GM12892 (cell line): ENCODE measurements around the gene GTF2A2.

ENCODE experiments used
- DNase-seq: peaks from one replicate; pipeline ENCODE4 v3.0.0; 2011; ENCODE audit not compliant: insufficient read length
- FAIRE-seq: peaks from 2 replicates; lab custom pipeline; 2011; peaks lifted over from hg19 to GRCh38; lab: Jason Lieb, UNC
- POLR2A ChIP-seq: IDR thresholded peaks from 2 replicates; pipeline ENCODE4 v1.6.1; 2011; ENCODE audit warnings: low read depth, low read length, control low read depth
- POLR2AphosphoS5 ChIP-seq: IDR thresholded peaks from 2 replicates; pipeline ENCODE4 v1.6.1; 2011; ENCODE audit warnings: low read depth, low read length, control low read depth
- TAF1 ChIP-seq: IDR thresholded peaks from 2 replicates; pipeline ENCODE4 v1.6.1; 2011; ENCODE audit warnings: low read depth, mild to moderate bottlenecking, control low read depth, low read length, borderline replicate concordance

Gene GTF2A2

DNA sequence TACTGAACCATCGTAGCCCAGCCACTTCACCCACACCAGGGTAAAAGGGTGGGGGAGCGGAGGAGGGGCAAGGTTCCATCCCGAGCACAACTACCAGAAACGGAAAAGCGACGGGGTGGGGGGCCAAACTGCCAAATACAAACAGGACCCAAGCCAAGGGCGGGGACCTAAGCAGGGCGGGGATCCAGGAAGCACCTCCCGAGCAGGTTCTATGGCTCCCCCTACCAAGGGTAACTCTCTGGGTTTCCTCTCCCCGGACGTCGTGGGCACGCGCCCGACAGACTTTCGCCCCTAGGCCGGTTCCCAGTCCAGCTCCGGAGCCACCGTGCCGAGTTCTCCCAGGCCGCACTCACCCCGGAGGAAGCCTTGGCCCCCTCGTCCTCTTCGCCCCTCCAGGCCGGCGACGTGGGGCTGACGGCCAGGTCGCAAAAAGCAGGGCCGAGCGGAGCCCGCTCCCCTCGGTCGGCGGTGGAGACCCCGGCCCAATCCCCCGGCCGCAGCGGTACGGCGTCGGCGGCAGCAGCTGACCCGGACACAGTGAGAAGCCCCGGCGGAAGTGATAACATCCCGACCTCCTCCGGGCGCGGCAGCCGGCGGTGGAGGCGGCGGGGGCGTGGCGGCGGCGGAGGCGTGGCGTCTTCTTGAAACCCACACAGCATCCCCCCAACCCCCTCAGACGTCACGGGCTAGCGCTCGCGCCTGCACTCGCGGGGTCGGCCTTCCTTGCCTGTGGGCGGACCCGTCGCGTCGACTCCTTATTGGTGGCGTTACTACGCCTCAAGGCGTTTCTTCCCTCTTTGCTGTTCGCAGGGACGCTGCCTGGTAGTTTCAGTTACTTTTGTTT is 31.7 kb upstream of the GTF2A2 start, which contains the start of gene BNIP2:
Gene BNIP2, minus strand, starts transcription at position 539 of the 844 bp plus-strand sequence. CDS start 6,863 bp downstream, outside the sequence.
- FAIRE-seq (peak; percentile 94), DNase-seq (peak; percentile 73)
- TF ChIP-seq POLR2AphosphoS5 (peak; percentile 80), POLR2A (peak; percentile 81; the same call in 1 of the 2 replicates), TAF1 (peak; percentile 39; the same call in 1 of the 2 replicates)

DNA sequence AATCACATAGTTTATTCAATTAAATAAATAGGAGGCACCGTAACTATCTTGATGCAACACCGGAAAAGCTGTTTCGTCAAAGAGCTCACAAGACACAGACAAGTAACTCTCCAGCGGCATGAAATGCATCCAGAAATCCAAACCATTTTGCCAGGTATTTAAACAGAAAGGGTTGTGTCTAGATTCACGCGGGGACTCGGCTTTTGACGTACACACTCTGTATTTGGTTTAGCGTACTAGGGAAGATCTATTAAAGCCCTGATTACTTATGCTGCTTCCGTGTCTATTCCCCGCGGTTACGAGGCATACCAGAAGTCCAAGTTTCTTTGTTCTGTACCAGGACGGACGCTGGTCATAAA is 31.1 kb upstream of the GTF2A2 start:
- FAIRE-seq (peak; percentile 84), DNase-seq (no peak)
- TF ChIP-seq TAF1 = no peak
- no peak for TF ChIP-seq POLR2AphosphoS5
- no peak for TF ChIP-seq POLR2A

DNA sequence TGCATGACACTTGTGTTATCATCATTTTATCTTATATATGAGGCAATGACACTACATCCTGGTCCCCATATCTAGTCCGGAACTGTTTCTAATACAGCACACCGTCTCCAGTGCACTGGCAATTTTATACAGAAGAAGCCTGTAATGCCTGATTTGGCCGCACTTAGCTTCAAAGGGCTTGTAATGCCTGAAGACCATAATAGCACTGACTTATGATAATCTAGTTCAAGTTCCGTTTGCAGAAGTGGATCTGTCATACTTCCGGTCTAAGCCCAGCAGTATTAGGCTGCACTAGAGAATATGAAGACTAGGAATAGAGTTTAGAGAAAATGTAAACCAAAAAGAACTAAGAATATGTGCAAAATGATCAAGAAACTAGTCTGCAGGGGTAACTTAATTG is 30.5 kb upstream of the GTF2A2 start:
- no peak for DNase-seq
- TF ChIP-seq POLR2A (no peak), POLR2AphosphoS5 (no peak)
- peak; percentile 40 for FAIRE-seq

DNA sequence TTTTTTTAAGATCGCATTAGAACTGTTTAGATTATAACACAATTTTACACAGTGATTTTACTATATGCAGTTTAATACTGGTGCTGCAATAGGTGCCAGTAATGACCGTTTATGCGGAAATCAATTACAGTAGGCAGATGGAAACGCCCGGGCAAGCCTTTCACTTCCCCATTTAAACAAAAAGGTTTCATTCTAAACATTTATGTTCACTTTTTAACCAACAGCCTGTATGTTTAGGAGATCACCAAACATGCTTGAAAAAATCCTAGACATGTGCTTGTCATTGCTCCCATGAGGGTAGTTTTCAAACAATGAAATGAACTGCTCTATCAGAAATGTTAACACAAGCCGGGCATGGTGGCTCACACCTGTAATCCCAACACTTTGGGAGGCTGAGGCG is 29.1 kb upstream of the GTF2A2 start:
- TF ChIP-seq TAF1 (no peak), POLR2A (no peak), POLR2AphosphoS5 (no peak)
- FAIRE-seq (no peak), DNase-seq (peak; percentile 22)

DNA sequence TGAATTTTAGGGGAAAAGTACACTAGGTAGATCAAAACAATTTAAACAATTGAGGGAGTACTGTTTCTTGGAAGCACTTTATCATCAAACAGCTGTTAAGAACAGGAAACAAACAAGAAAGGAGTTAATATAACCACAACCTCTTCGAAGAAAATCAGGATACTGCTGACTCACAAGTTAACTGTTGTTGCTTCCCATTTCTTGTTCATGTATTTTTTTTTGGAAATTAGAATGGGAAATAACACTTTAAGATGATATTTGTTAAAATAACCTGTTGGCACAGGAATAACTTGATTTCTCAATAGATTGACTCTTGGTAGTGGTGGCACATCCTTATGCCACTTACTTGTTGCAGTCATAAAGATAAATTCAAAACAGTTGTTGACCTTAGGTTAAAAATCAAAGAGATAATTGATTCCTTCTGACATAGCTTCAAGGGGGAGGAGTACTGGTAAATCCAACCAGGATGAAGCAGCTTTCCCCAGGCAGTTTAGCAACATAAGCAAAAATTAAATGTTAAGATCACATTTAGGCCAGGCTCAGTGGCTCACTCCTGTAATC is 28.5 kb upstream of the GTF2A2 start:
- FAIRE-seq (no peak), DNase-seq (no peak)
- no peak for TF ChIP-seq POLR2A
- TF ChIP-seq POLR2AphosphoS5 = no peak
- TF ChIP-seq TAF1 = no peak

DNA sequence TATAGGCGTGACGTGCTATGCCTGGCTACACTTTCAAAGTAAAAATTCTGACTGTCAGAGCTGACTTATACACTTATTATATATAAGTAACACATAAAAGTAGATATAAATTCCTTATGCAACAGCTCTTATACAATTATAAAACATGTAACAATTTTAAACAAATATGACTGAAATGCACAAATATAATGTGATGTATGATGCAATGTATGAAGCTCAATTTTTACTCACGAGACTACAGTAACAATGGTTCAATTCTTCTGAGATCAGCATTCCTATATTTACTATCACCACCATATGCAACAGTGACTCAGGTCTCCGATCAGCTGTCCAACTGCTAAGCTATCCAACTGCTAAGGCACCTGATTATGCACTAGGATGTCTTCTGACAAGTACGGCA is 23.6 kb upstream of the GTF2A2 start:
- DNase-seq (no peak), FAIRE-seq (no peak)
- TF ChIP-seq POLR2AphosphoS5 = no peak
- no peak for TF ChIP-seq TAF1
- TF ChIP-seq POLR2A = no peak

DNA sequence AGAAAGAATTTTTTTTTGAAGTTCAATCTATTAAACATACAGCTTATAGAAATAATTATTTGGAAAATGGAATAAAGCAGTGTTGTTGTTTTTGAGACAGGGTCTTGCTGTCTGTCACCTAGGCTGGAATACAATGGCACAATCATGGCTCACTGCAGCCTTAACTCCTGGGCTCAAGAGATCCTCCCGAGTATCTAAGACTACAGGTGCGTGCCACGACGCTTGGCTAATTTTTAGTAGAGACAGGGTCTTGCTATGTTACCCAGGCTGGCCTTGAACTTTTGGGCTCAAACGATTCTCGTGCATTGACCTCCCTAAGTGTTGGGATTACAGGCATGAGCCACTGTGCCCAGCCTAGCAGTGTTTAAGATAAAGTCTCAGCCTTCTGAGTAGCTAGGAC is 23.0 kb upstream of the GTF2A2 start:
- DNase-seq (no peak), FAIRE-seq (no peak)
- TF ChIP-seq POLR2A = no peak
- TF ChIP-seq POLR2AphosphoS5 = 0 out of 2 replicates have a peak, but pooled peaks have one; percentile 26

DNA sequence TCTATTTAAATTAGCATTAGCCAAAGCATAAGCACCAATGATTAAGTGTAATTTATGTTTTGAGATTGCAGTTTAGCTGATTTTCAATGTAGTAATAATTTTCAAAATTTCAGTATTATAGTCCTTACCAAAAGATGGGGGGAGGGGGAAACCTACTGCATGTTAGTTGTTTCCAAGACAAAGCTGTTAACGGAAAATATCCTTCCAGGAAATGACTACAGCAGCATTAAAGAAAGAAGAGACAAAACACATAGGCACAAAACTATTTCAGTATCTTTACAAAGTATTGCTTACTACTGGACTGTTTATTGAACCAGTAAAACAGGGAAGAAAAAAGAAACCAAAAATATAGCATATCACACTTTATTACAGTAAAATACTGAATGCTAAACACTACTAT is 21.3 kb upstream of the GTF2A2 start:
- no peak for TF ChIP-seq TAF1
- TF ChIP-seq POLR2A = no peak
- no peak for TF ChIP-seq POLR2AphosphoS5
- FAIRE-seq (no peak), DNase-seq (no peak)

DNA sequence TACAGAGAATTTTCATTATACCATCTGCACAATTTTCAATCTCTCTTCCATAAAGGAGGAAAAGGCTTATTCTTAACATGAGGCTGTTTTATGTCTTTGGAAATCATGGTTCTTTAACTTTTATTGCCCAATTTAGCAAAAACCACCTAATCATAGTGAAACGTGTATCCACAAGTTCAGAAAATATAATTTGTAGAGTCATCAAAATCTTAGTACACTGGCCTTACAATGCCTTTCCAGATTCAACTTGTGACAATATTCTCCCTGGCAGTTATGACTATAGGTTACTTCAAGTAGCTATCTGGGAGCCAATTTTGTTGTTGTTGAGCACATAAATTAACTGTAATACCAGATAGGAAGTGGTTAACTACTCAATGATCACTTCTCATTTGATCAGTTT is 20.9 kb upstream of the GTF2A2 start:
- no peak for FAIRE-seq
- no peak for DNase-seq
- no peak for TF ChIP-seq POLR2A
- no peak for TF ChIP-seq TAF1
- TF ChIP-seq POLR2AphosphoS5 = no peak

DNA sequence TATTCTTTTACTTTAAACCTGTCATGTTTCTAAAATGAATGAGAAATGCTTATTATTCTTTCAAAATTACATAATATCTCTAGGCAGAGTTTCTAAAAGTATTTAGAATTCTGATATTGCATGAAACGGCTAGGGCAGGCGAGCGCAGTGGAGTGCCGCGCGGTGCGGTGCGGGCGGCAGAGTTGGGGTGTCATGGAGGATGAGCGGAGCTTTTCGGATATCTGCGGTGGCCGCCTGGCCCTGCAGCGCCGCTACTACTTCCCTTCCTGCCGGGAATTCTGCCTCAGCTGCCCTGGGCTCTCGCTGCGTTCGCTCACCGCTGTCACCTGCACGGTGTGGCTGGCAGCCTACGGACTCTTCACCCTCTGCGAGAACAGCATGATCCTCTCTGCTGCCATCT is 19.2 kb upstream of the GTF2A2 start:
- DNase-seq (no peak), FAIRE-seq (peak; percentile 63)
- TF ChIP-seq POLR2AphosphoS5 = no peak
- no peak for TF ChIP-seq POLR2A
- no peak for TF ChIP-seq TAF1

DNA sequence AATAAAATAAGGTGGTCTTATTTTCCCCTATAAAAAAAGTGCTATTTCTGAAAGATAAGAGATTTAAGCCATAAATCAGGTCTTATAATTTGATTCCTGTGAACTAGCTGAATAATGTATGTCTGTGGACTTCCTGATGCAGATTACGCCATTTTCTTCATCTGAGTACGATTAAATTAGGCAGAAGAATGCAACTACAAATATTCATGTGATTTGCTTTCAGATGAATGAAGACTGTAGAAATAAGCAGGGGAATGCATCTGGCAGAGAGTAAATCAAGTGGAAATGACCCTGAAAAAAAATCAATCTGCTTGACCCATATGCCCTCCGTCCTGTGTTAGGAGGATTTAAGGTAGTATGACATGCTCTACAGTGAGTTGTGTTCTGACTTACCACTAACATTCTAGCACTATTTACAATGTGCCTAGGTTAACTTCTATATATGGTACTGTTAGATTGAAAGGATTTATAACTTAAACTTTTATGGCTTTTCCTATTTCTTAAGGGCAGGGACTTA is 17.1 kb upstream of the GTF2A2 start:
- TF ChIP-seq POLR2A = no peak
- TF ChIP-seq TAF1 = no peak
- TF ChIP-seq POLR2AphosphoS5 = no peak
- FAIRE-seq (no peak), DNase-seq (no peak)

DNA sequence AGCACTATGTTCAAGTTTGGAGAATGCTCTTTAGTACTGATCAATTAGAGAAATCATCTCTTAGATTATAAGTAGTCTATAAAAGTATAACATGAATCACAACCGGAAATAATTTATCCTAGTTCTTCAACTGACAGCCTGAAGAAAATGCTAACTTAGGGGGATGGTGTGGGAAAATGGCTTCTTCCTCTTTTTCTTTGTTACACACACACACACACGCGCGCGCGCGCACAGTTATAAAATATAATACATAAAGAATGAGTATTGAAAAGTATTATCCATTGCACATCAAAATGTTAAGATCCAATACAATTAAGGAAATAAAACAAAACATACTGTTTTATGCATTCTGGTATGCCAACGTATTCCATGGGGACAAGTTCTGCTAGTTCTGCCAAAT is 11.2 kb upstream of the GTF2A2 start:
- DNase-seq (no peak), FAIRE-seq (no peak)
- TF ChIP-seq TAF1 = no peak
- no peak for TF ChIP-seq POLR2A
- TF ChIP-seq POLR2AphosphoS5 = no peak
